Brain microvascular endothelial cell (primary cell): ENCODE data around the gene PHACTR3.

Experiments
- DNase-seq: peaks from one replicate; pipeline ENCODE4 v3.0.0-alpha.2; 2020
- H3K27ac ChIP-seq: fragments of 250-450 bp; sonication (Bioruptor Pico); 2 replicates; pipeline ENCODE4 v1.5.1; 2020; ENCODE audit warnings: mild to moderate bottlenecking, moderate library complexity
- H3K27me3 ChIP-seq: fragments of 250-450 bp; sonication (Bioruptor Pico); replicated peaks from 2 replicates; pipeline ENCODE4 v1.5.1; 2020; ENCODE audit warnings: mild to moderate bottlenecking
- H3K36me3 ChIP-seq: fragments of 250-450 bp; sonication (Bioruptor Pico); replicated peaks from 2 replicates; pipeline ENCODE4 v1.5.1; 2020; ENCODE audit warnings: mild to moderate bottlenecking
- H3K4me3 ChIP-seq: 2 replicates; pipeline ENCODE4 v1.5.1; 2011; ENCODE audit warnings: low read depth, mild to moderate bottlenecking, control low read depth, low read length, moderate library complexity
- CTCF ChIP-seq: IDR thresholded peaks from 2 replicates; pipeline ENCODE4 v1.5.1; 2011; ENCODE audit warnings: low read depth, mild to moderate bottlenecking, moderate library complexity, low read length, control low read depth, inconsistent platforms; ENCODE audit errors: missing control alignments
- in situ Hi-C: cut with HindIII; loops from 2 replicates; pipeline ENCODE4 v1.10.0; 2017; ENCODE audit warnings: low sequenced_read_pairs, low pct_ligation_motif_present

Gene PHACTR3

GRCh38 chr20:59634435-59635005, 30.2 kb downstream of the PHACTR3 start:
- no peak overlapping the region for H3K27ac ChIP-seq
- H3K36me3 ChIP-seq: no peaks in the 10 kb centered on the region
- in situ Hi-C loops: no loop called here
- TF ChIP-seq CTCF: no peak
- H3K27me3 ChIP-seq: no peaks in the 10 kb centered on the region
- DNase-seq: no peak
- no peak overlapping the region for H3K4me3 ChIP-seq

- Histone ChIP-seq H3K36me3 (no peaks in the 10 kb centered on the region), H3K27ac (no peak overlapping the region), H3K4me3 (no peak overlapping the region), H3K27me3 (no peaks in the 10 kb centered on the region)
- no peak for TF ChIP-seq CTCF
- DNase-seq: no peak
- in situ Hi-C loops: no loop called here
Observed at GRCh38 chr20:59636766-59637370, 32.5 kb downstream of the PHACTR3 start.

GRCh38 chr20:59640267-59640666, 35.9 kb downstream of the PHACTR3 start:
- H3K36me3 ChIP-seq: no peaks in the 10 kb centered on the region
- TF ChIP-seq CTCF: no peak
- DNase-seq: no peak
- H3K27ac ChIP-seq: no peak overlapping the region
- H3K27me3 ChIP-seq: no peaks in the 10 kb centered on the region
- no peak overlapping the region for H3K4me3 ChIP-seq
- in situ Hi-C loops: no loop called here

GRCh38 chr20:59643615-59644061, 39.3 kb downstream of the PHACTR3 start:
- no peak for DNase-seq
- H3K27ac ChIP-seq: no peak overlapping the region
- no peak for TF ChIP-seq CTCF

GRCh38 chr20:59644371-59644939, 40.1 kb downstream of the PHACTR3 start:
- in situ Hi-C loops: no loop called here
- no peak overlapping the region for H3K27ac ChIP-seq
- no peaks in the 10 kb centered on the region for H3K36me3 ChIP-seq
- TF ChIP-seq CTCF: no peak
- no peak for DNase-seq
- H3K4me3 ChIP-seq: no peak overlapping the region
- no peaks in the 10 kb centered on the region for H3K27me3 ChIP-seq

More at GRCh38 chr20:59643615-59644061, 39.3 kb downstream of the PHACTR3 start:
- in situ Hi-C loops: no loop called here
- no peaks in the 10 kb centered on the region for H3K36me3 ChIP-seq
- H3K4me3 ChIP-seq: no peak overlapping the region
- no peaks in the 10 kb centered on the region for H3K27me3 ChIP-seq

GRCh38 chr20:59645271-59645670, 40.9 kb downstream of the PHACTR3 start:
- no peaks in the 10 kb centered on the region for H3K36me3 ChIP-seq
- H3K27me3 ChIP-seq: no peaks in the 10 kb centered on the region
- in situ Hi-C loops: no loop called here
- H3K4me3 ChIP-seq: no peak overlapping the region
- no peak for TF ChIP-seq CTCF
- no peak overlapping the region for H3K27ac ChIP-seq
- no peak for DNase-seq
